C4-2B (cell line): ENCODE data around the gene CACNG7.

Source experiments
- H3K27ac ChIP-seq: fragments of 450-650 bp; 2 replicates; pipeline ENCODE4 v1.5.1; 2017
- CTCF ChIP-seq: fragments of 450-650 bp; conservative IDR thresholded peaks from 2 replicates; pipeline ENCODE4 v1.5.1; 2017; ENCODE audit warnings: mild to moderate bottlenecking
- ZFX ChIP-seq: fragments of 450-650 bp; IDR thresholded peaks from 2 replicates; pipeline ENCODE4 v1.6.1; 2017

The CACNG7 gene

GRCh38 chr19:53880711-53881481 is 28.2 kb upstream of the CACNG7 start:
- H3K27ac ChIP-seq = no peak overlapping the region
- no peak for TF ChIP-seq CTCF
- TF ChIP-seq ZFX = no peak

GRCh38 chr19:53881482-53882390 is 27.3 kb upstream of the CACNG7 start, which contains the start of gene PRKCG:
Gene PRKCG, plus strand, starts transcription at chr19:53882197. Its CDS starts 298 bp downstream, at chr19:53882495.
- no peak for TF ChIP-seq CTCF
- no peak for TF ChIP-seq ZFX
- no peak within 1 kb of the TSS for H3K27ac ChIP-seq

- no peak overlapping the region for H3K27ac ChIP-seq
- TF ChIP-seq CTCF = no peak
- no peak for TF ChIP-seq ZFX
Measured at GRCh38 chr19:53882391-53883050, 26.6 kb upstream of the CACNG7 start.

- H3K27ac ChIP-seq = no peak overlapping the region
- no peak for TF ChIP-seq ZFX
Measured at GRCh38 chr19:53883231-53883661, 25.8 kb upstream of the CACNG7 start.

- TF ChIP-seq CTCF (no peak), ZFX (no peak)
- no peak overlapping the region for H3K27ac ChIP-seq
Measured at GRCh38 chr19:53883741-53884140, 25.3 kb upstream of the CACNG7 start.

- TF ChIP-seq ZFX (no peak), CTCF (no peak)
- H3K27ac ChIP-seq = no peak overlapping the region
Measured at GRCh38 chr19:53884256-53884655, 24.8 kb upstream of the CACNG7 start.

- H3K27ac ChIP-seq = no peak overlapping the region
- TF ChIP-seq CTCF (no peak), ZFX (no peak)
Measured at GRCh38 chr19:53885036-53885435, 24.0 kb upstream of the CACNG7 start.
